MM.1S (cell line): ENCODE results near the gene SCAMP1.

Experiments
- DNase-seq: peaks from one replicate; pipeline ENCODE4 v3.0.0-alpha.2; 2015
- H2AFZ ChIP-seq: fragments of 300-600 bp; sonication (generic); 2 replicates; pipeline ENCODE4 v1.6.0; 2016; ENCODE audit warnings: antibody characterized with exemption, low read length
- H3F3A ChIP-seq: fragments of 300-600 bp; sonication (generic); 2 replicates; pipeline ENCODE4 v1.6.1; 2016; ENCODE audit warnings: mild to moderate bottlenecking, antibody characterized with exemption, low read length, moderate library complexity, mixed read lengths; ENCODE audit not compliant: insufficient read depth
- H3K27ac ChIP-seq: fragments of 300-600 bp; sonication (generic); 2 replicates; pipeline ENCODE4 v1.5.1; 2016; ENCODE audit warnings: mild to moderate bottlenecking, low read length
- H3K27me3 ChIP-seq: fragments of 300-600 bp; sonication (generic); replicated peaks from 2 replicates; pipeline ENCODE4 v1.6.0; 2016; ENCODE audit warnings: low read length; ENCODE audit not compliant: insufficient read depth
- H3K36me3 ChIP-seq: fragments of 300-600 bp; sonication (generic); replicated peaks from 2 replicates; pipeline ENCODE4 v1.6.1; 2016; ENCODE audit warnings: mild to moderate bottlenecking, low read length, mixed read lengths; ENCODE audit not compliant: insufficient read depth
- H3K4me1 ChIP-seq: fragments of 300-600 bp; sonication (generic); 2 replicates; pipeline ENCODE4 v1.6.1; 2016; ENCODE audit warnings: low read length, mixed read lengths
- H3K4me2 ChIP-seq: fragments of 300-600 bp; sonication (generic); 2 replicates; pipeline ENCODE4 v1.6.0; 2016; ENCODE audit warnings: low read depth, low read length
- H3K4me3 ChIP-seq: fragments of 300-600 bp; sonication (generic); 2 replicates; pipeline ENCODE4 v1.5.1; 2016; ENCODE audit warnings: low read length, mixed read lengths
- H3K79me2 ChIP-seq: fragments of 300-600 bp; sonication (generic); 2 replicates; pipeline ENCODE4 v1.6.1; 2016; ENCODE audit warnings: mixed run types, low read length, mixed read lengths
- H3K9ac ChIP-seq: fragments of 300-600 bp; sonication (generic); 2 replicates; pipeline ENCODE4 v1.6.1; 2016; ENCODE audit warnings: low read length, mixed read lengths
- H3K9me2 ChIP-seq: fragments of 300-600 bp; sonication (generic); replicated peaks from 2 replicates; pipeline ENCODE4 v1.6.1; 2016; ENCODE audit warnings: mild to moderate bottlenecking, low read length, mixed read lengths; ENCODE audit not compliant: insufficient read depth
- H3K9me3 ChIP-seq: fragments of 300-600 bp; sonication (generic); replicated peaks from 2 replicates; pipeline ENCODE4 v1.6.1; 2016; ENCODE audit warnings: mild to moderate bottlenecking, low read length, mixed read lengths; ENCODE audit not compliant: insufficient read depth
- H4K20me1 ChIP-seq: fragments of 300-600 bp; sonication (generic); 2 replicates; pipeline ENCODE4 v1.6.1; 2016; ENCODE audit warnings: mild to moderate bottlenecking, low read length, moderate library complexity, mixed read lengths; ENCODE audit not compliant: insufficient read depth
- CTCF ChIP-seq: fragments of 300-600 bp; sonication (generic); IDR thresholded peaks from 2 replicates; pipeline ENCODE4 v1.5.1; 2016; ENCODE audit warnings: antibody characterized with exemption, low read length, mixed read lengths
- EZH2 ChIP-seq: fragments of 300-600 bp; sonication (generic); optimal IDR thresholded peaks from 2 replicates; pipeline ENCODE3; 2017; ENCODE audit warnings: low read depth, mild to moderate bottlenecking, antibody characterized with exemption, low read length, mixed read lengths
- EZH2phosphoT487 ChIP-seq: fragments of 300-600 bp; sonication (generic); IDR thresholded peaks from 2 replicates; pipeline ENCODE4 v1.6.1; 2018; ENCODE audit warnings: antibody characterized with exemption, low read length

Gene SCAMP1

GRCh38 chr5:78364005-78364404, 3.6 kb downstream of the SCAMP1 start:
- H3F3A ChIP-seq = 0 out of 2 replicates have a peak, but pooled peaks cover 7% of the 10 kb centered on the region
- H3K79me2 ChIP-seq = peaks cover 35% of the 10 kb centered on the region
- H3K4me1 ChIP-seq = no peaks in the 10 kb centered on the region
- H3K4me3 ChIP-seq = no peak overlapping the region
- no peak overlapping the region for H3K27ac ChIP-seq
- H3K9me2 ChIP-seq = no peaks in the 10 kb centered on the region
- H3K4me2 ChIP-seq = no peak overlapping the region
- no peak overlapping the region for H2AFZ ChIP-seq
- H3K36me3 ChIP-seq = no peaks in the 10 kb centered on the region
- no peaks in the 10 kb centered on the region for H3K27me3 ChIP-seq
- H3K9me3 ChIP-seq = no peaks in the 10 kb centered on the region
- DNase-seq = no peak
- no peak overlapping the region for H3K9ac ChIP-seq
- TF ChIP-seq CTCF = no peak
- no peak for TF ChIP-seq EZH2
- TF ChIP-seq EZH2phosphoT487 = no peak
- no peaks in the 10 kb centered on the region for H4K20me1 ChIP-seq

GRCh38 chr5:78367318-78367991, 7.0 kb downstream of the SCAMP1 start:
- Histone ChIP-seq H3K4me1 (no peaks in the 10 kb centered on the region), H3K36me3 (no peaks in the 10 kb centered on the region), H2AFZ (no peak overlapping the region), H3K4me3 (no peak overlapping the region), H4K20me1 (no peaks in the 10 kb centered on the region), H3K9me2 (no peaks in the 10 kb centered on the region), H3K4me2 (no peak overlapping the region), H3K27me3 (no peaks in the 10 kb centered on the region), H3K27ac (no peak overlapping the region), H3K9me3 (no peaks in the 10 kb centered on the region), H3F3A (no peaks in the 10 kb centered on the region), H3K79me2 (peaks cover 31% of the 10 kb centered on the region), H3K9ac (no peak overlapping the region)
- peak; percentile 6; the same call in 1 of the 2 replicates for TF ChIP-seq CTCF
- no peak for TF ChIP-seq EZH2phosphoT487
- TF ChIP-seq EZH2 = no peak
- no peak for DNase-seq

- Histone ChIP-seq H2AFZ (no peak overlapping the region), H3K9me3 (no peaks in the 10 kb centered on the region), H3K79me2 (peaks cover 19% of the 10 kb centered on the region), H3K4me3 (no peak overlapping the region), H4K20me1 (no peaks in the 10 kb centered on the region), H3K9me2 (no peaks in the 10 kb centered on the region), H3F3A (no peaks in the 10 kb centered on the region), H3K27ac (no peak overlapping the region), H3K4me1 (no peaks in the 10 kb centered on the region), H3K36me3 (no peaks in the 10 kb centered on the region), H3K9ac (no peak overlapping the region), H3K27me3 (no peaks in the 10 kb centered on the region), H3K4me2 (no peak overlapping the region)
- no peak for TF ChIP-seq CTCF
- TF ChIP-seq EZH2 = no peak
- no peak for TF ChIP-seq EZH2phosphoT487
- DNase-seq = no peak
Observed at GRCh38 chr5:78369680-78370079, 9.3 kb downstream of the SCAMP1 start.
